Measurements from ENCODE around the gene IL31RA.

- TF ChIP-seq CTCF (IDR thresholded peaks at IDR 0.05; ENCODE audit: low read depth, low read length, poor library complexity, severe bottlenecking): no peak
- TF ChIP-seq EZH2phosphoT487 (IDR thresholded peaks at IDR 0.05; ENCODE audit: borderline replicate concordance, low read length): no peak
Measured at GRCh38 chr5:55847837-55848236, 3.3 kb upstream of the IL31RA start.
